HK-2 (cell line): ENCODE results near the gene HOXB2.

ENCODE experiments used
- DNase-seq: peaks from one replicate; pipeline ENCODE4 v3.0.0-alpha.2; 2018; ENCODE audit not compliant: unreplicated experiment

The HOXB2 gene

DNA sequence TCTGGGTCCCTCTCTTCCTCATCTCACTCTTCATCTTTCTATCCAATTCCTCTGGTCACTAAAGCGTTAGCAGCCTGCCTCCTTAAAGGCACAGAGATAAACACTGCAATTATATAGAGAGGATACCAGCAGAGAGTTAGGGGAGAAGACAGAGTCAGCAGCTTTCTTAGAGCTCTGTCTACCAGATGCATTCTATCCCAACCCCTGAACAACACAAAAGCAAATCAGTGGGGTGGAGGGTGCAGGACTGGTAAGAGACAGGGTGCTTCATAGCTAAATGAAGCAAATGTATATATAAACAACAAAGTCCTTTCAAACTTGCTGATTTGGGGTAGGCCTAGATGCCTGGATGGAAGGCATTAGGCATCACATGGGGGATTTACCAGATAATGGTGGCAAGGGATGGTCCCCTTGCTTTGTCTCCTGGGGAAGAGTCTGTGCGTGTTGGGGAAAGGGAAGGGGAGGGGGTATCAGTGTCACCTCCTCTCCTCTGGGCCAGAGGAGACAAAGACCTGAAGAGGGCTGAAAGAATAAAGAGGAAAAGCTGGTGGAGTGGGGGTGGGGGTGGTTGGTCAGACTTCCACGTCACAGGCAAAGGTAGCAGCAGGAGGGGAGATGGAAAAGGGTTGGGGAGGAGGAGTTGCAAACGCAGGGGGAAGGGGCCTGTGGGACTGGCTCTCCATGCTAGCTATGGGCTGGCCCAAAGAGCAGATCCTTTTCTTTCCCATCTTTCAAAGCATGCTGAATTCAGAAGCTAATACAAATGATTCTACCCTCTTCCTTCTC, 21.2 kb upstream of the HOXB2 start:
- no peak for DNase-seq

DNA sequence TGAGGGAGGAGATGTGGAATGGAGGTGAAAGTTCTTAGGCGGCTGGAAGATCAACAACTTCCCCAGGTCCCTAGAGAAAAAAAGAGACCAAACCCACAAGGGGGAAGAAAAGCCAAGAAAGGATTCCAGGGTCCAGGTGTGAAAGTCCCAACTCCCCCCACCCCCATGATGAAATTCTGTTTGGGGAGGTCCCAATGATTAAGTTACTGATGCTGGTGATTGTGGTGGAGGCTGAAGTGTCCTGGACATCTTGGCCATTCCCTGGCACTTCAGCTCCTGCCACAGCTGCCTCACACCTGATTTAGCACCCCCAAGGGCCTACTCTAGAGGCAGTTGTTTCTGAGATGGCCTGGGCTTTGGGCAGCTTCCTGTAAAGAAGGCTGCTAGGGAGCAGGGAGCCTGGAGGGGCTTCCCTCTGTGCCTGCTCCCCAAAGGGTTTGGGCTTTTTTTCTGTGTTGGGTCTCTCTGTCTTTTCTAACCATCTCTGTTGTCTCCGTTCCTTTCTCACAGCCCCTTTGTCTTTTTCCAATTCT, 20.2 kb upstream of the HOXB2 start:
- no peak for DNase-seq

DNA sequence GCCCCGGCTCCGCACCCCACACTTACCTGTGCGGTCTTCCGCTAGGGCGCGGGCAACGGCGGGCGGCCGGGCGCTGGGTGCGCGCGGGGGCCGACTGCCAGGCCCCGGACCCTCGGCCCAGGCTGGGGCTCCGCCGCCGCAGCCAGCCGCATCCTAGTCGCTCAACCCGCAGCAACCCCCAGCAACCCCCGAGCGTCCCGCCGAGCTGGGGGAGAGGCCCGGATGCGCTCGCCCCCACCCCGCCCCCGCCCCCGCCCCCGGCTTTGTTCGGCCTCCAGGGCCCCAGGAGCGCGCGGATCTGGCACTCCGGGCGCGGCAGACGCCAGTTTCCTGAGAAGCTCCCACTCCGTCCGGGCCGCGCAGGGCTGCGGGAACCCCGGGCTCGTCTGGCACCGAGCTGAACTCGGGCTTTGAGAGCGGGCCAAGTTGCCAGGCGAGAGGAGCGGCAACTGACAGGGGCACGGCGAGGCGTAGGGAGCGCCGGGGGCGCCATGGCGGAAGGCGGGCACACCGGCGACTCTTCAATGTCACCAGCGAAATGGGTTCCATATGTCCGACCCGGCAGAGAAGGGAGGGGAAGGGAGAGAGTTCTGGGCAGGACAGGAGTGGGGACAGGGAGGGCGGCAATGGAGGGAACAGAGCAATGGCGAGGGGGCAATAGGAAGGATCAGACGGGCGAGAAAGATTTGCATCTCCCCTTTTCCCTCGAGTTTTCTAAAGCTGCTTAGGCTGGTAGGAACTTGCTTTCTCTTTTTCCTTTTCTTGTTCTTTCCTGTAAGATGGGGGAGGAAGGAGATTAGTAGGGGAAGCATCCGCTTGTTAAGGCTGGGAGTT, 19.5 kb upstream of the HOXB2 start:
- DNase-seq: no peak

DNA sequence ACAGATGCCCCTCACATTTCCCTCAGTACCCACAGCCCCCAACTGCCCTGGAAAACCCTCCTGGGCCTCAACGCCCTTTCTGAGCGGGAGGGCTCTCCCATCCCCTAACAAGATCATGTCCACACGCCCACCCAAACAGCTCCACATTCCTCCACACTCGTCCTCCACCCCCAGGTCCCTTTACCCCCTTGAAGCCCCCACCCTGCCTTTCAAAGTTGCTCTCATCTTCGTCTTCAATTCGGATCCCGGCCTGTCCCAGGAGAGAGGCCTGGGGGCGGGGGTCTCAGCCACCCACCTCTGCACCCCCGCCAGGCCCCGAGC, 18.9 kb upstream of the HOXB2 start:
- no peak for DNase-seq

DNA sequence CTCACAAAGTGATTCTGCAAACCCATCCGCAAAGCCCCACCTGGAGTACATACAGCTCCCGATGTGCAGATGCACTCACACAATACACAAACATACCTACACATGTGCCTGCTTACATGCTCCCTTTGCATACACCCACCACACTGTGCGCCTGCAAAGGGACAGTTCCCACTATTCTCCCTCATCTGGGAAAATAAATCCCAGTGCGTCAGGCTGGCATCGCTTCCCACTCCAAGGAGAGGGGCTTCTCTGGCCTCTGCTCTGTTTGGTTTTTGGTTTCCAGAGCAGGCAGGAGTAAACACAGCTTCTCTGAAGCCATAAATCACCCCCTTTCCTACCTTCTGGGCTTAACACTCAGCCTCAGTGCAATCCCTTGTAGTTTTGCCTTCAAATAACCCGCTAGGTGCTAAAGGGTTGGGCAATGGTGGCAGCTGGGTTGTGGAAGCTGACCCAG, 18.5 kb upstream of the HOXB2 start:
- DNase-seq: no peak

GRCh38 chr17:48562934-48563333, 18.0 kb upstream of the HOXB2 start:
- DNase-seq: no peak

DNA sequence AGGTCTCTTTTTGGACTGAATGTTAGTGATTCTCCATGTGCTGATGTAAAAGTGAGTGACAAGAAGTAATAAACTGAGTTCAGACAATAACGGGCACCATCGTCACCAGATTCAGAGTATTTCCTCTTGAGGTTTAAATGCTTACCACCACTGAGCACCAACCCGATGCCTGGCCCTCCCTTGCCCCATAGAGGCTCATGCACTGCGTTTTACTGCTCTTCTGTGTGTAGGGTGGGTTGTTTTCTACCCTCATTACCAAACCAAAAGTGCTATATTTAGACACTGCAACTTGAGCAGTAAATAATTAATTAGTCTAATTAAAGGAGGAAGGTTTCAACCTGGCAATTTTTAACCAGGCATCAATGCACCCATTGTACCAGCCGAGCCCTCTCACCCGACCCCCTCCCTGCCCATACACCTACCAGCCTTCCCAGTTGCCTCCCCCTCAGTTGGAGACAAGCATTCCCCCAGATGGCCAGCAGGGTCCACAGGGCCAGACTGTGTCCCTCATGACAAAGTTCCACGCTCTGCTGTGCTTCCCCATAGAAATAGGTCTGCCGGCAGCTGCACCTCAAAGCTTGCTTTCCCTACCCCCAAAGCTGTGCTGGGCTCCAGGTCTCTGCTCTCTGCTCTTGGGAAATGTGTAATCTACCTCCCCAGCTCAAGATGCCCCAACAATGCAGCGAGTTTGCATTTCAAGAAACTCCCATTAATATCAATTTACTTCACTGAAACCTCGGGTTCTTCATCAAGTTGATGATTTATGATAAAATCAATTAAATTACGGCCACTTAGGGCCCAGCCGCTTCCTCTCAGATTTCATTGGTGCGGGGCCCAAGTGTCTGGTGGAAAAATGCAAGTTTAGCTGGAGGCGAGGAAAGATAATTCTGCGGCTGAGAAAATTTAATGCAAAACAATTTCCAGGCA, 17.2 kb upstream of the HOXB2 start:
- no peak for DNase-seq

- no peak for DNase-seq
These were observed 15.2 kb upstream of the HOXB2 start for GRCh38 chr17:48559840-48560817.

DNA sequence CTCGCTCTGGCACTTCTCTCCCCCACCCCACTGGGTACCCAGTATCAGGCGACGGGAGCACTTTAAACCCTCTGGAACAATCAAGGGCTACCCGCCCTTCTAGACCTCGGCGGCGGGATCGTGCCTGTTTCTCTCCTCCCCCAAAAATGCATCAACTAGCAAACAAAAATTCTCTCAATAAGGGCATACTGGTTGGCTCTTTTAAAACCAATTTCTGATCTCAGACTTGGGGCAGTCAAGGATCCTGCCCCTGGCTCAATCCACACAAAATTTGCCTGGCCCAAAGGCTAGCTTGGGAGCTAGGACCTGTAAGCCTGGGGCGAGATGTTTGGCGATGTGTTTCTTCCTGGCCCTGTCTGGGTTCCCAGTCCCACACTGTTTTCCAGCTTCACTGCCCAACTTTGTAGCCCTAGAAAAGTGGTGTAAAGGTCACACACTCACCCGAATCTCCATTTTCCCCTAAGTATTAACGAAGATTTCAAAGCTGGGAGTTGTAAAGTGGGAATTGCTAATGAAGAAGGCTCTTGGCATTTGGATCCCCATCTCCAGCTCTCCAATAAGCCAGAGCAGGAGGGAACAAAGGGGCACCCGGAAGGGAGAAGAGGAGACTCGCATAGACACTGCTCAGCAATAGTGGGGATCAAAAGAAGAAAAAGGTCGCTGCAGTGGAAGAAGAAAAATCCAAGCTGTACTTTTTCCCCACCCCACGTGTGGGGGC, 14.4 kb upstream of the HOXB2 start:
- DNase-seq: no peak

- DNase-seq: no peak
These were observed 13.9 kb upstream of the HOXB2 start for GRCh38 chr17:48558831-48559121.

DNA sequence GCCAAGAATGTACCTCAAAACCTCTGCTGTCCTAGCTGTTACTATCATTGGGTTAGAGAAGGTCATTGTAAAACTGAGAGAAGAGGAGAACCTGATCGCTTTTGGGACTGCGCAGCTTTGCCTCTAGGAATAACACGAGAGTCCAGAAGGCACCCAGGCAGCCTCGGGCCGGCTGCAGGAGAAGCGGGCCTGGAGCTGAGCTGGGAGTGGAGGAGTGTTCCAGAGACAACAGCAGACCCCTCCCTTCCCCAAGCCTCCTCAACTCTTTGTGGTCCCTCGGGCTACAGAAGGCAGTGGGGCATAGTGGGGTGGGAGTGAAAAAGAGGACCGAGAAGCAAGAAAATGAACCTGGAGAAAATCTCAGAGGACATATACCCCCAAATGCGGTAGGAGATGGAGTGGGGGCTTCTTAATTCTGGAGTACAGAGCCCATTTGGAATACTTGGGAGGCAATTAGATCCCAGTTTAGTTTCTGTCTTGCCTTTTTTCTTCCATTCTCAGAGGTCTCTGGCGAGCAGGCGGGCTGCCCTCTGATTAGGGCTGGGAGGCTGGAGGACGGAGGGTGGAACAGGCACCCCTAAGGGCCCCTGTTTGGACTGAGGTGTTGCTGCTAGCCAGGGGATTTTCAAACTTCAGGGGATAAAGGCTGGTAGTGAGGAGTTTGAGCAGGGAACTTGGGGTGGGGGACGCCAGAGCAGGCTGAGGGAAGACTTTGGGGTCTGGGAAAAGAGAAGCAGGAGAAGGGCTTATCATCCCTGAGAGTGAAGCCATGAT, 13.3 kb upstream of the HOXB2 start:
- DNase-seq: no peak

- DNase-seq: no peak
These were observed 11.9 kb upstream of the HOXB2 start for GRCh38 chr17:48556576-48557401.

DNA sequence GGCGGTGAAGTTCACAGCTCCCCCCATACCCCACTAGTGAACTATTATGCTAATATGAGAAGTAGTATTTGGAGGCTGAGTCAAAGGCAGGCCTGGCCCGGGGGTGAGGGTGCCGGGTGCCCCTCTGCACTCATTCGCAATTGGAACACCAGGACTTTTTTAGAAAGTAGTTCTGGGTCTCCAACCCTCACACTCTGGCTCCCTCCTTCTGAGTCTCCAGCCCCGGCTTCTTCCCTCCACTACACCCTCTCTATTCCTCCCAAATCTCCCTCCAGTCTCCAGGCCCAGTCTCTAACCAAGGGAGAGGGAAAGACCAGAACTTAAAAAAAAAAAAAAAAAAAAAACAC, 11.3 kb upstream of the HOXB2 start:
- DNase-seq: no peak

- no peak for DNase-seq
These were observed 10.6 kb upstream of the HOXB2 start for GRCh38 chr17:48555258-48556228.

- no peak for DNase-seq
These were observed 9.7 kb upstream of the HOXB2 start for GRCh38 chr17:48554412-48555257.

DNA sequence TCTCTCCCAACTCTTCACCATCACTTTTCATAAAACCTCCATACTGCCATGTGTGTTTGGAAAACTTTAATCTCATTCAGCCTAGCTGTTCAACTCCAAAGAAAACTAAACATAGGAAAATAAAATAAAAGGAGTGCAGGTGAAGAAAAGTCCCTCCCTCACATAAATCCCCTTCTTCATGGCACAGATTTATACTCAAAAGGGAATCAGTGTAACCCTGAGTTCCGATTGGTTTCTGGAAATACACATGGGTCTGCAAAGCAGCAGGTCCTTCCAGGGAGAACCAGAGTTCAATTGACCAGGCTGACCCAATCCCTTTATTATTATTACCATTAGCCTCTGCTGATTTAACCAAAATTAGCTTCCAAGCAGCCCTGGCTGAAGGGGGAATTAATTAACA, 8.9 kb upstream of the HOXB2 start:
- DNase-seq: no peak

DNA sequence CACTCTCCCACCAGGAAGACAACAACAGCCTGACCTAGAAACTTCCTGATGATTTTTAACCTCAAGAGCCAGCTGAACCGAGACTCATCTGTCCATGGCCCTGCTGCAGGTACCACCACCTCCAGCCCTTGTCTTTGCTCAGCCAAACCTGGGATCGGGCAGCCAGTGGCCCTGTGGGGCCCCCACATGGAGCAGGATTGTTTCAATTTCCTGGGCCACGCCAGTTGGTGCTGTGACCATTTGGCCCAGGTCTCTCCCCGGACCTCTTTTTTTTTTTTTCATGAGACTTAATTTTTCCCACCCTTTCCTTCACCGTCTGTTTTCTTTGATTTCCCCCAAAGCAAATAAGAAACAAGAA, 8.3 kb upstream of the HOXB2 start:
- no peak for DNase-seq
